ENCODE measurements around the gene AKAP10. TPM values are rescaled to one million over a fixed set of nuclear protein-coding genes. Genes with fewer than 3 reads are reported as not detected.
"Not testable (repeated sequence)": the region's sequence is repeated elsewhere in the genome, so short reads cannot be mapped to it uniquely, and the experiment has no call there.

The AKAP10 gene
- total RNA-seq, 3 donors from 2014 or later (not counting 1 experiment from before 2014, with no cell fraction given), result 46.2 to 60.9 (median 48.6) TPM

DNA sequence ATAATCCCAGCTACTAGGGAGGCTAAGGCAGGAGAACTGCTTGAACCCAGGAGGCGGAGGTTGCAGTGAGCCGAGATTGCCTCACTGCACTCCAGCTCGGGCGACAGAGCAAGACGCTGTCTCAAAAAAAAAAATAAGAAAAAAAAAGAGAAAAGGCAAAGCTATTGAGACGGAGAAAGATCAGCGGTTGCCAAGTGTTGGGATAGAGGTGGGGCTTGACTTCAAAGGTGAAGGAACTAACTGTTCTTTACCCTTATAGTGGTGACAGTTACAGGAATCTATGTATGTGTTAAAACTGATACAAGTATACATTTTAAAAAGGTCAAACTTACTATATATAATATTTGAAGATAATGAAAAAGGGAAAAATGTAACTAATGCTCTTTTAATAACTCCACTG lies 22.5 kb downstream of the AKAP10 start:
- Mint-ChIP-seq H3K9me3 (no peaks in the 10 kb centered on the region), H3K27me3 (ENCODE audit: low read depth in 2 of 2) (no peaks in the 10 kb centered on the region), H3K4me1 (peaks cover 36 to 38% of the 10 kb centered on the region in 2 donors), H3K36me3 (peaks cover 14% of the 10 kb centered on the region), H3K27ac (peak overlapping the region; percentile 16 to 56), H3K4me3 (no peak overlapping the region)
- Histone ChIP-seq H3K4me3 (ENCODE audit: low read length) (no peak overlapping the region), H3K4me1 (ENCODE audit: control insufficient read depth, insufficient read depth, low read length) (peaks cover 7% of the 10 kb centered on the region), H3K27ac (ENCODE audit: low read length) (no peak overlapping the region), H3K27me3 (ENCODE audit: control insufficient read depth, insufficient read depth, low read length) (no peaks in the 10 kb centered on the region), H3K36me3 (ENCODE audit: control insufficient read depth, insufficient read depth, low read length) (peaks cover 35% of the 10 kb centered on the region), H3K9me3 (ENCODE audit: control insufficient read depth, insufficient read depth, low read length) (no peaks in the 10 kb centered on the region)
- ATAC-seq, result no peak
- intact Hi-C loops (cut with micrococcal nuclease), result no loop called here
- peak in 1 of 2 donors; percentile 20 for DNase-seq
- TF ChIP-seq CTCF (IDR thresholded peaks at IDR 0.05), result no peak
- 94% methylated on average over 7 of the region's 7 CpGs for WGBS (ENCODE audit: insufficient coverage)

GRCh38 chr17:19951411-19951810 lies 26.2 kb downstream of the AKAP10 start:
- H3K4me3 ChIP-seq (ENCODE audit: low read length); intact Hi-C loops (cut with micrococcal nuclease); ATAC-seq; H3K27ac Mint-ChIP-seq; H3K9me3 ChIP-seq (ENCODE audit: control insufficient read depth, insufficient read depth, low read length); H3K27ac ChIP-seq (ENCODE audit: low read length); H3K27me3 ChIP-seq (ENCODE audit: control insufficient read depth, insufficient read depth, low read length); H3K27me3 Mint-ChIP-seq (ENCODE audit: low read depth in 2 of 2); H3K4me3 Mint-ChIP-seq; H3K9me3 Mint-ChIP-seq; DNase-seq: not testable (repeated sequence)
- peaks cover 14% of the 10 kb centered on the region for H3K4me1 ChIP-seq (ENCODE audit: control insufficient read depth, insufficient read depth, low read length)
- peaks cover 50 to 51% of the 10 kb centered on the region in 2 donors for H3K4me1 Mint-ChIP-seq
- 82% methylated on average over 1 of the region's 5 CpGs for WGBS (ENCODE audit: insufficient coverage)
- peaks cover 16% of the 10 kb centered on the region for H3K36me3 Mint-ChIP-seq
- peaks cover 26% of the 10 kb centered on the region for H3K36me3 ChIP-seq (ENCODE audit: control insufficient read depth, insufficient read depth, low read length)

- 98% methylated on average over 43 of the region's 43 CpGs for WGBS (ENCODE audit: insufficient coverage)
These were observed 26.9 kb downstream of the AKAP10 start for GRCh38 chr17:19950624-19951195.

DNA sequence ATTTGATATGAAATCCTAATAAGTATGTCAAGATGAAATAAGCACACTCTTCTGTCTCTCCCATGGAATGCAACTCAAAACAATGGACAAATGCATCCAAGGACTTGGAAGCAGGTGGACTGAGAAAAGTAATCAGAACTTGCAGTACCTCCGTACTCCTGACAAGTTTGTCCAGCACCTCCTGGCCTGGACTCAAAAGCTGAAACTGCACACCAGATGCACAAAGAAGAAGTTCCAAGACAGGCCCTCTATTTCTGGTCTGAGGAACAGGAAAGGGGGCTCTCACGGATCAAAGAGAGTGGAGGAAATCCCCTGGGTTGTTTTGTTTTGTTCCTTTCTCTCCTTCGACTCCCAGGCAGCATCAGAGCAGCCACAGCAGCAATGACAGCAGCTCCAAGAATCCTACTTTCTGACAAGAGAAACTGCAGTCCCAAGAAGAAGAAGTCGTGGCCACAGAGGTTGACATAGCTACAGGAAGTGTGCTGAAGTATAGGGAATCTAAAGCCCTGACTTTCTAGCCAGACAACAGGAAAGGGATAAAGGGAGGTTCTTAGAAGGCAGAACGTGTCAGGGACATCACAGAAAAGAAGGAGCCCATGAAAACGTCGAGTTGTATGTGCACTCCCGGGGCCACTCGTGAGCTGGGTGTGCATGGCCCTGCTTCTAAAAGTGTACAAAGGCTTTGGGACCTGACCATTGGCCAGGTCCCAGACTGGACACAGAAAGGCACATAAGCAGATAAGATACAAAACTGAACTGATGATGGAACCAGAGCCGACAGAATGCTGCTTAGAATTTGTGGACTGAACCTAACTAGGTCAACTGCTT lies 29.3 kb downstream of the AKAP10 start:
- H3K27me3 Mint-ChIP-seq (ENCODE audit: low read depth in 2 of 2), result no peaks in the 10 kb centered on the region
- no peak for TF ChIP-seq CTCF (IDR thresholded peaks at IDR 0.05)
- H3K27ac Mint-ChIP-seq, result peak overlapping the region; percentile 71 to 86
- Histone ChIP-seq H3K9me3 (ENCODE audit: control insufficient read depth, insufficient read depth, low read length) (no peaks in the 10 kb centered on the region), H3K36me3 (ENCODE audit: control insufficient read depth, insufficient read depth, low read length) (peaks cover 42% of the 10 kb centered on the region), H3K27ac (ENCODE audit: low read length) (no peak overlapping the region), H3K27me3 (ENCODE audit: control insufficient read depth, insufficient read depth, low read length) (no peaks in the 10 kb centered on the region), H3K4me3 (ENCODE audit: low read length) (no peak overlapping the region), H3K4me1 (ENCODE audit: control insufficient read depth, insufficient read depth, low read length) (peaks cover 10% of the 10 kb centered on the region)
- no peak overlapping the region for H3K4me3 Mint-ChIP-seq
- 58% methylated on average over 9 of the region's 10 CpGs for WGBS (ENCODE audit: insufficient coverage)
- peaks cover 9% of the 10 kb centered on the region for H3K36me3 Mint-ChIP-seq
- H3K9me3 Mint-ChIP-seq, result no peaks in the 10 kb centered on the region
- no peak for DNase-seq
- intact Hi-C loops (cut with micrococcal nuclease), result no loop called here
- peaks cover 44 to 52% of the 10 kb centered on the region in 2 donors for H3K4me1 Mint-ChIP-seq
- ATAC-seq, result no peak

More at GRCh38 chr17:19950624-19951195, 26.9 kb downstream of the AKAP10 start:
- H3K27me3 ChIP-seq (ENCODE audit: control insufficient read depth, insufficient read depth, low read length); H3K9me3 Mint-ChIP-seq; H3K4me3 Mint-ChIP-seq; H3K27me3 Mint-ChIP-seq (ENCODE audit: low read depth in 2 of 2); ATAC-seq; H3K27ac Mint-ChIP-seq; H3K27ac ChIP-seq (ENCODE audit: low read length); H3K9me3 ChIP-seq (ENCODE audit: control insufficient read depth, insufficient read depth, low read length); intact Hi-C loops (cut with micrococcal nuclease); H3K4me3 ChIP-seq (ENCODE audit: low read length); DNase-seq: not testable (repeated sequence)
- Histone ChIP-seq H3K36me3 (ENCODE audit: control insufficient read depth, insufficient read depth, low read length) (peaks cover 26% of the 10 kb centered on the region), H3K4me1 (ENCODE audit: control insufficient read depth, insufficient read depth, low read length) (peaks cover 14% of the 10 kb centered on the region)
- H3K36me3 Mint-ChIP-seq, result peaks cover 16% of the 10 kb centered on the region
- peaks cover 44 to 45% of the 10 kb centered on the region in 2 donors for H3K4me1 Mint-ChIP-seq
